Stimulated activated CD8-positive, alpha-beta memory T cell treated with anti-CD3 and anti-CD28 coated beads, Interleukin-15, amount 100 ng/mL, for 48 hours (primary cell): ENCODE results near the gene ARL6IP4.

Experiments
- DNase-seq, 2 donors: peaks; one replicate each; pipeline ENCODE4 v3.0.0-alpha.2; 2020; ENCODE audit warnings: low read depth in 2 of 2

ARL6IP4 gene

GRCh38 chr12:122978507-122978955 is 1.9 kb upstream of the ARL6IP4 start:
- no peak for DNase-seq

- DNase-seq, result no peak
These were observed 1.2 kb upstream of the ARL6IP4 start for GRCh38 chr12:122979001-122979907.

GRCh38 chr12:122979908-122980182 is 636 bp upstream of the ARL6IP4 start:
- no peak for DNase-seq

GRCh38 chr12:122981036-122981471 is 573 bp downstream of the ARL6IP4 start:
- DNase-seq, result no peak

GRCh38 chr12:122981587-122982476 is 1.4 kb downstream of the ARL6IP4 start:
- no peak for DNase-seq

- no peak for DNase-seq
These were observed 2.0 kb downstream of the ARL6IP4 start for GRCh38 chr12:122982477-122982815.

- DNase-seq, result no peak
These were observed 2.7 kb downstream of the ARL6IP4 start for GRCh38 chr12:122982963-122983788.

- DNase-seq, result no peak
These were observed 3.5 kb downstream of the ARL6IP4 start for GRCh38 chr12:122983789-122984515.

GRCh38 chr12:122984612-122985337 is 4.3 kb downstream of the ARL6IP4 start:
- DNase-seq, result no peak

GRCh38 chr12:122985338-122986257 is 5.1 kb downstream of the ARL6IP4 start:
- no peak for DNase-seq

GRCh38 chr12:122986258-122986871 is 5.9 kb downstream of the ARL6IP4 start:
- no peak for DNase-seq

GRCh38 chr12:122987086-122987951 is 6.8 kb downstream of the ARL6IP4 start:
- no peak for DNase-seq

- DNase-seq, result no peak
These were observed 7.6 kb downstream of the ARL6IP4 start for GRCh38 chr12:122988036-122988435.

- DNase-seq, result no peak
These were observed 8.2 kb downstream of the ARL6IP4 start for GRCh38 chr12:122988612-122989212.

GRCh38 chr12:122989225-122989839 is 8.9 kb downstream of the ARL6IP4 start:
- no peak for DNase-seq

- DNase-seq, result no peak
These were observed 9.5 kb downstream of the ARL6IP4 start for GRCh38 chr12:122989874-122990419.

- DNase-seq, result no peak
These were observed 10.1 kb downstream of the ARL6IP4 start for GRCh38 chr12:122990561-122990960.
